ENCODE measurements around the gene EIF4E3.

Gene EIF4E3

GRCh38 chr3:71723452-71724170 is 1.6 kb downstream of the EIF4E3 start:
- peak in 1 of 2 donors; percentile 24 for DNase-seq (ENCODE audit: low read depth in 2 of 2)

DNA sequence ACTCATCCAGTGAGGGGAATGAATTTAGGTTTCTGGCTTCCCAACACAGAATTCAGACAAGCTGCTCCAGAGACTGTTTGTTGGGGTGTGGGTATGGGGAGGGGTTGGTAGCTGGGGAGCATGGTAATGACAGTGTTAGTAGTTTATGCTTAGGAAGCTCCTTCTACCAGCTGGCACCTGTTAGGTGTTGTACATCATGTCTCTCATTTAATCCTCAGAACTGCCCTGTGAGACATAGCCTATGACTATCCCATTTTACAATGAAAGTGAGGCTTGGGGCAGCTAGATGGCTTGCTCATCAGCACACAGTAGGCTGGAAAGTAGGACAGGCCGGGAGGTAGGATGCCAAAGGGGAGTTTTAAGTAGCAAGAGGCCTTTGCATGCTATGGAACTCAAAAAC is 2.5 kb downstream of the EIF4E3 start:
- DNase-seq (ENCODE audit: low read depth in 2 of 2) = no peak

GRCh38 chr3:71721651-71722157 is 3.5 kb downstream of the EIF4E3 start:
- DNase-seq (ENCODE audit: low read depth in 2 of 2) = peak in 1 of 2 donors; percentile 19

DNA sequence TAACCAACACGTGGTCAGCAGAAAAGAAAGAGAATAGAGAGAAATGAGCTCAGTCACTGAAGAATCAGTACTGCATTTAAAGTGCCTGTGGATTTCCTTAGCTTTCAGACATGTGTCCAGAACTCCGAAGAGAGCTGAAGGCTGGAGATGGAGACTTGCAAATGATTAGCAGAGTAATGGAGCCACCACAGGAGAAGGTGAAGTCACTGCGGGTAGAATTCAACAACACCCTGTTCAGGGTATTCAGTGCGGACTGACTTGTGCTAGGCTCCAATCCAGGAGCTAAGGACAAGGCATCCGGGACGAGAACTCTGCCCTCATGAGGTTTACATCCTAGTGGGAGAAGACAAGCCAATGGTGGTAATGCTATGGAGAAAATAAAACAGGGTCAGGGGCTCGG is 4.2 kb downstream of the EIF4E3 start:
- no peak for DNase-seq (ENCODE audit: low read depth in 2 of 2)

DNA sequence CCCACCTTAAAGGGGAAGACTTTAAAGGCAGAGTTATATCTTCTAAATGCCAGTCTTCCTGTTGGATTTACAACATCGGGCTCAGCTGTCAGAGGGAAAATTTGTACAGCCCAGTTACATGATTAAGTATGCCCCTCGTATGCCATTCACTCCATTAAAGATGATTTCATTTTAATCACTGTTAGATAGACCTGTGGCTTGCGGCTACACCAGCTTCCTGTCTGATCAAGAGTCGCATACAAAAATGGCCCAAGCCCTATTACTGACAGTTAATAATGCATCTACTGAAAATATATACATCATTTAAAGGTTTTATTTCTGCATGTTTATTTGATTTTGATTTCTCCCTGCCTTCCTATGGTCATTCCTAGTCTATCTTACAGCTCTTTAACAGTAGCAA is 7.1 kb downstream of the EIF4E3 start:
- peak in 1 of 2 donors; percentile 22 for DNase-seq (ENCODE audit: low read depth in 2 of 2)

DNA sequence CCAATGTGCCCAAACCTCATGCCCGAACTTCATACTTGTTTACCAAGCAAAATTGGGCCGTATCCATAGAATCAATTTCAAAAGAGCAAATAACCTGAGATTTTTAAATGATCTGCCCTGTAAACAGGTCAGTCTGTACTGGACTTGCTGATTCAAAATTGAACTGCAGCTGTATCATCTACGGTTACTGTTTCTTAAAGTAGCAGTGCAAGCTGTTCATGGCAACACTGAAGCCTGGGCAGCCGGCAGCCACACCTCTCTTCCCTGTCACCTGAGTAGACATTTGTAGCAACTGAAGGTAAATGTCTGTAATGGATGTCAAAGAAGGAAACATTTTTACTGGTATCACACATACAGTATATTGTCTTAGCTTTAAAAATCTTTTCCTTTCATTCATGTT is 10.6 kb downstream of the EIF4E3 start:
- no peak for DNase-seq (ENCODE audit: low read depth in 2 of 2)

DNA sequence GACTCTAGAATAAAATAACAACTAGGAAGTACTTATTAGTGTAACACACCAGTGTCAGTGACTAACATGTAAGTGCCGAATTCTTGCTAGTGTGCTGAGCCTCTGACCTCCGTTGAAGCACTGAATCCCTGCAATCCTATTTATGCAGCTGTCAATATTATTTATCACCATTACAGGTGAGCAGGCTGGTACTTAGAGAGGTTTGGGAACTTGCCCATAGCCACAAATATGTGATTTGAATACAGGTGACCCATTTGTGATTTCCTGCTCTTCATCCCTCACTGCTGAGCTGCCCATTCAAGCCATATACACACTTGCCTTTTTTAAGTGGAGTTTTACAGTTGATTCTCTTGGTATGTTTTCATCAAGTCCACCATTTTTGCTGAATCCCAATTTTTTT is 12.2 kb downstream of the EIF4E3 start:
- DNase-seq (ENCODE audit: low read depth in 2 of 2) = no peak

DNA sequence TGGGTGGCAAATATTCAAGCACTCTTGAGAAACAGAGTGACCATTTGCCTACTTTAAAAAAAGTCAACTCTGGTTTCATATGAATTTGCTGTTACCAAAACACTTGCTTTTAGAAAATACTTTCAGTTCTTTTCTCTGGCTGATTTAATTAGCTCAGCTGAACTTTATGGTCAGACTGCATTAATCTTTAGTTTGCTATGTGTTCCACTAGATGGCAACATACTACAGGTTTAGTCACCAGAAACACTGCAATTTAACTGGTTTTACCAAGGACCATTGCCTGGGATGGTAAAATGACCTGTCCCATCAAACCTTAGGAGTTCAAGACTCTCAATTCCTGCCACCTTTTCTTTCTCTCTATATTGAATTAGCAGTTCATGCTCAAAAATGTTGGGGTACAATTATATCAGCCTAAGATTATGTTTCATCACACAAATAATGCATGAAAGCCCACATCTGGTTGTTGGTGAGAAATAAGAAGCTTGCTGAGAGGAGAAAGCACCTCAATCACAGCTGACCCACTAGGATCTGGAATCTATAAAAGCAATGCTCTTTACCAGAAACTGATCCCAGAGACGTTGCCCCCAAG is 14.2 kb downstream of the EIF4E3 start:
- no peak for DNase-seq (ENCODE audit: low read depth in 2 of 2)

DNA sequence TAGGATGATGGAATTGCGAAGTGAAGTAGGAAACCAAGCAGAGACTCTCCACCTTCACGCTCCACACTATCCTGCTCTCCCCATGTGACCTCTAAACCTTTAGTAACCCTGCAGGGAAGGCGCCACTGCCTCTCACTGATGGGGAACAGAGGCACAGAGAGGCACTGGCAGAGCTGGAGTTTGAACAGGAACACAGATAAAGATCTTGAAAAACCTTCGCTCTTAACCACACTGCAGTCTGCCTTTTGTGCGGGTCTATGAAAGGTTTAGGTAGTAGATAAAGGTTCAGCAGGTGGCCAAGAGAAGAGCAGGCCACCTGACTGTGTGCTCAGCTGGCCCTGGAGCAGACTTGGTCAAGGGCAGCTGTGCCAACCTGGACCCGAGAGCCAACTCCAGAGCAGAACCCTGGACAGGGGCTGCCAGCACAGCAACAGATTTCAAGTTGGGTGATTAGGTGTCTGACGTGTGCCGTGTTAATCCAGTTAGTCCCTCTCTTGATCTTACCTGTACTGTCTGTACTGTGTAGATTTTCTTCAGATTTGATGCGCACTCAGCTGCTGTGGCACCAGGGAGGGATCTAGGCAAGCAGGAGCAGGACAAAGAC is 15.2 kb downstream of the EIF4E3 start:
- no peak for DNase-seq (ENCODE audit: low read depth in 2 of 2)

GRCh38 chr3:71708476-71709105 is 16.6 kb downstream of the EIF4E3 start:
- no peak for DNase-seq (ENCODE audit: low read depth in 2 of 2)

- no peak for DNase-seq (ENCODE audit: low read depth in 2 of 2)
Observed at GRCh38 chr3:71707595-71707994, 17.6 kb downstream of the EIF4E3 start.

DNA sequence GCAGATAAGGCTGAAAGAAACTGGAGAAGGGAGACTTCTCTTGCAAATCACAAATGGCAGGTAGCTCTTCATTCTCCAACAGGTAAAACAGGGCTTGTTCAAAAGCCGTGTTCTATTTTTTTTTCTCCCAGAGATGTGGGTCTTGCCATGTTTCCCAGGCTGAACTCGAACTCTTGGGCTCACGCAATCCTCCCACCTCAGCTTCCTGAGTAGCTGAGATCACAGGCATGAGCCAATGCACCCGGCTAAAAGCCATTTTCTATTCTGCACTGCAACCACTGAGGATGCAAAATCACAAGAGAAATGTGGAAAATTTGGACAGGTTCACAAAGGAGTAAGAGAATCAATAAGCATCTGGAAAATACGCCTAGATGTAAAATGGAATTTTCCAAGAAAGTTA is 19.5 kb downstream of the EIF4E3 start:
- no peak for DNase-seq (ENCODE audit: low read depth in 2 of 2)

- DNase-seq (ENCODE audit: low read depth in 2 of 2) = no peak
Observed at GRCh38 chr3:71704915-71705314, 20.3 kb downstream of the EIF4E3 start.

- no peak for DNase-seq (ENCODE audit: low read depth in 2 of 2)
Observed at GRCh38 chr3:71703797-71704196, 21.4 kb downstream of the EIF4E3 start.

DNA sequence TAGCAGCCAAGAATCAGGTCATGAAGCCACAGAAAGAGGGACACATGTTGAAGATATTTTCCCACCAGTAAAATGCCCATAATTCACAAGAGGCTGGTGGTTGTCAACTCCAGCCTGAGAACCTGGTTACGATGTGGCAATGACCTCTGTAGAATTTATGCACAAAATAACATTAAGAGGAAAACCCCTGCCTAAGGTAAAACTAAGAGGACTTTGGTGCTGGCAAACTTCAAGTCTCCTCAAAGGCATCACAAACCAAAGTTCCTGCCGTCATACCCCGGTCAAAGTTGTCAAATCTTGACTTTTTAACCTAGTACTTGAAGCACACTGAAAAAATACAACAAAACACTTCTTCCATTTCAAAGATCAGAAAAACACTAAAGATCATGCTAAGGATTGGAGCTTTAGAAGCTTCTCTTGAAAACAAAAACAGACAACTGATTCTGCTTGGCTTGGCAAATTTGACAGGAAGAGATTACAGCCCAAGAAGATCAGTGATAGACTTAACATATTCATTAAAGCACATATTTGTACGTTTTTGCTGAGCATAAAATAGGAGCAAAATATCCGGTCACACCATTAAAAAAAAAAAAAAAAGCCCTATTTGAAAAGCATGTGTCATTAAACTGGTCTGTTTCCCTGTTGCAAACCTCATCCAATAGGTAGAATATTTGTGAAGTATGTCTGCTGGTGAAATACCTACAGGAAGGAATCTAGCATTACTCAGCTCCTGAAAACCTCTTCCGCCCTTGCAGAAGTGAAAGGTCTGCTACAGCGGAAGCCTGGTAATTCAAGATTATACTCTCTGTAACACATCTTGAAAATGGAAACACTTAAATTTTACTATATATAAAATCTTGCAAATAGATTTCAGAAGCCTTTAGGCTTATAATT is 22.8 kb downstream of the EIF4E3 start:
- DNase-seq (ENCODE audit: low read depth in 2 of 2) = no peak

GRCh38 chr3:71701251-71701762 is 23.9 kb downstream of the EIF4E3 start:
- no peak for DNase-seq (ENCODE audit: low read depth in 2 of 2)

DNA sequence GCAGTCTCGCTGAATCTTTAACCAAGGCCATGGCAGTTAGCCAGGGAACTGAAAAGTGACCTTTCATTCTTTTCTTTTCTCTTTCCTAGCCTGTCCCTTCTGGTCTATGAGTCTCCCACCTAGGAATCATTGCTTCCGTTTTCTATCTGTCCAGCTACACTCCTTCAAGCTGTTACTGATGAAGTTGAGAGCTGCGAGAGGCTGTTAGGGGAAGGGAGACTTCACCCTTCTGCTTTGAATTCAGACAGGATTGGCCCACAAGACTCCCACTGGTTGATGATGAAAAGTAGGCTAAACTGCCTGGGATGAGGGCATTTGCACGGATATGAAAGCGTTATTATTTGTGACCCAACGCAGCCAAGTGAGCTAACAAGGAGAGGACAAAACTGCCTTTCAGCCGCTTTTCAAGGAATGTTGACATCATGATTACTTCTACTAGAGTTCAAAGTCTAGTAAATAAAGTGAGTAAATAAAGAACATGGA is 30.2 kb downstream of the EIF4E3 start:
- DNase-seq (ENCODE audit: low read depth in 2 of 2) = no peak

DNA sequence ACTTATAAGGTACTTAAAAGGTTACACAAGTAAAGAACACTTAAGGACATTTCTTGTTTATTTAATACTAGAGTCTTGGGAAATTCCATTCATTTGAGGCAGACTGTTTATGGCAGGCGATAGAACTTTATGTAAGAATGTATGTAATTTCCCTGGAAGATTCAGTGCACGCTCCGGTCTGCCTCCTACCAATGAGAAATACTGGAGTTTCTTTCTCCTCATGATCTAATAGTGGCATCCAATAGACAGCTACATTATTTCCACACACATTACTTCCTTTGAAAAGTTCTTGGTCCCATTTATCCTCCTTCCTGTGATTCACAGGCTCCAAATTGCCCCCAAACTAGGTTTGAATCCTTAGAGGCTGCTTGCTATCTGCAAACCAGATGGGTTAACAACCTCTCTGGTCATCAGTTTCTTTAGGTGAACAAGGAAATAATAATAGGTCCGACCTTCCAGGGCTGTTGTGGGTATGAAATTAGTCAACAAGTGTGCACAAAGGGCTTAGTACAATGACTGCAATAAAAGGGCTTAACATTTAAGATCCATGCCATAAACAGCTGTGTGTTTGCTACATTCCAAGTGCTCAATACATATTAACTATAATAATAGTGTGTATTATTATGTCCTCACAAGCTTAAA is 30.7 kb downstream of the EIF4E3 start:
- no peak for DNase-seq (ENCODE audit: low read depth in 2 of 2)

DNA sequence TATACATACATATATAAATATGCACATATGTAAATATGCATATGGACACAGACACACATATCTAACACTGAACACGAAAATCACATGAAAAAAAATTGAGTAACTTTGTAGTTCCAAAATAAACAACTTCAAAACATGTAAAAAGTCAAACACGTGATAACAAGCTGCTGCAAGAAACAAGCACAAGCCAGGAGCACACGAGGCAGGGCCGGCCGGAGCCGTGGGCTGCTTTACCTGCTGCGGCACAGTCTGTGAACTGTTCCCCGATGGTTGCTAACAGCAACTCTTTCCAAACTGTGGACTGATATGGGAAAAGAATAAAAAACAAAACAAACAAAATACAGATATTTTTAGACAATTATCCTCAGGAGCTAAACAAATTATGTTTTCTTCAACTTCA is 31.6 kb downstream of the EIF4E3 start:
- no peak for DNase-seq (ENCODE audit: low read depth in 2 of 2)

GRCh38 chr3:71692139-71692538 is 33.1 kb downstream of the EIF4E3 start:
- no peak for DNase-seq (ENCODE audit: low read depth in 2 of 2)

GRCh38 chr3:71690341-71690841 is 34.8 kb downstream of the EIF4E3 start:
- DNase-seq (ENCODE audit: low read depth in 2 of 2) = no peak

Measured in activated CD8-positive, alpha-beta memory T cell treated with anti-CD3 and anti-CD28 coated beads for 4 hours (primary cell).